Right cardiac atrium (tissue), 5 donors: ENCODE results near the gene TMC2. TPM values are rescaled to one million over a fixed set of nuclear protein-coding genes. Genes with fewer than 3 reads are reported as not detected.
"Not testable (repeated sequence)": the region's sequence is repeated elsewhere in the genome, so short reads cannot be mapped to it uniquely, and the experiment has no call there.

Experiments
- ATAC-seq, 2 donors: fragments of 200-7000 bp; cut with Tn5 transposase; one replicate each; pipeline versions ENCODE4 v1.8.0 to v1.9.1; 2020; ENCODE audit warnings: moderate library complexity in 2 of 2, mild to moderate bottlenecking in 1 of 2
- DNase-seq, 3 donors: peaks; one replicate each; pipeline ENCODE4 v3.0.0-alpha.2; 2020
- H3K27ac ChIP-seq: one replicate; pipeline ENCODE4 v1.5.1; 2013; ENCODE audit warnings: mild to moderate bottlenecking, low read length, control low read depth, moderate library complexity
- H3K27me3 ChIP-seq: one replicate; pipeline ENCODE4 v1.6.1; 2013; ENCODE audit not compliant: control insufficient read depth, insufficient read depth
- H3K4me1 ChIP-seq: one replicate; pipeline ENCODE4 v1.6.1; 2013; ENCODE audit warnings: low read length; ENCODE audit not compliant: control insufficient read depth, insufficient read depth
- H3K4me3 ChIP-seq: one replicate; pipeline ENCODE4 v1.5.1; 2013; ENCODE audit warnings: low read length, control low read depth
- H3K9me3 ChIP-seq: one replicate; pipeline ENCODE4 v1.6.1; 2013; ENCODE audit warnings: low read length; ENCODE audit not compliant: control insufficient read depth
- WGBS: extraction: QIAGEN DNeasy Blood & Tissue Kit; methylation state at CpG from one replicate; pipeline ENCODE4 v1.1.7; 2013; 5-methylcytosine and 5-hydroxymethylcytosine counted together
- intact Hi-C, 4 donors: fragments of 100-400 bp; cut with DNase I; formaldehyde crosslinking; loops; one replicate each; pipeline versions ENCODE4 v1.11.0 to v1.14.0; 2022 to 2023
- long read RNA-seq, 4 donors: library from polyadenylated mRNA; unstranded; transcript quantifications; one replicate each; pipeline ENCODE4 v2.0.0, GENCODE V29; 2020 to 2021
- polyA plus RNA-seq: library from polyadenylated mRNA; stranded (reverse); fragments of 200-250 nt; gene quantifications from one replicate; pipeline ENCODE4 v1.2.3, GENCODE V29; 2013
- total RNA-seq, 4 donors: library from RNA; stranded (reverse); fragmentation: NEBNext Ultra II Directional; extraction: Animal tissue kit (Norgen Biotek cat#: 25700); gene quantifications; one replicate each; pipeline ENCODE4 v1.2.1, GENCODE V29; 2021
- donor health status: healthy with polysubstance abuse.
- donor health status: DM: no; HTN: yes; CAD: no.
- donor health status: DM: no; HTN: no; CAD: no.
- donor health status: DM: no; HTN: yes; CAD: no; lungs with severe emphysema.
- donor health status: DM: yes; HTN: yes; CAD: no.

The TMC2 gene, protein sequence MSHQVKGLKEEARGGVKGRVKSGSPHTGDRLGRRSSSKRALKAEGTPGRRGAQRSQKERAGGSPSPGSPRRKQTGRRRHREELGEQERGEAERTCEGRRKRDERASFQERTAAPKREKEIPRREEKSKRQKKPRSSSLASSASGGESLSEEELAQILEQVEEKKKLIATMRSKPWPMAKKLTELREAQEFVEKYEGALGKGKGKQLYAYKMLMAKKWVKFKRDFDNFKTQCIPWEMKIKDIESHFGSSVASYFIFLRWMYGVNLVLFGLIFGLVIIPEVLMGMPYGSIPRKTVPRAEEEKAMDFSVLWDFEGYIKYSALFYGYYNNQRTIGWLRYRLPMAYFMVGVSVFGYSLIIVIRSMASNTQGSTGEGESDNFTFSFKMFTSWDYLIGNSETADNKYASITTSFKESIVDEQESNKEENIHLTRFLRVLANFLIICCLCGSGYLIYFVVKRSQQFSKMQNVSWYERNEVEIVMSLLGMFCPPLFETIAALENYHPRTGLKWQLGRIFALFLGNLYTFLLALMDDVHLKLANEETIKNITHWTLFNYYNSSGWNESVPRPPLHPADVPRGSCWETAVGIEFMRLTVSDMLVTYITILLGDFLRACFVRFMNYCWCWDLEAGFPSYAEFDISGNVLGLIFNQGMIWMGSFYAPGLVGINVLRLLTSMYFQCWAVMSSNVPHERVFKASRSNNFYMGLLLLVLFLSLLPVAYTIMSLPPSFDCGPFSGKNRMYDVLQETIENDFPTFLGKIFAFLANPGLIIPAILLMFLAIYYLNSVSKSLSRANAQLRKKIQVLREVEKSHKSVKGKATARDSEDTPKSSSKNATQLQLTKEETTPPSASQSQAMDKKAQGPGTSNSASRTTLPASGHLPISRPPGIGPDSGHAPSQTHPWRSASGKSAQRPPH
- total RNA-seq (not detected), polyA plus RNA-seq (not detected)
- long read RNA-seq, donor 1, result 0 reads
- long read RNA-seq, donor 2, result 0 reads
- long read RNA-seq, donor 3, result 0 reads
- long read RNA-seq, donor 4, result 0 reads

DNA sequence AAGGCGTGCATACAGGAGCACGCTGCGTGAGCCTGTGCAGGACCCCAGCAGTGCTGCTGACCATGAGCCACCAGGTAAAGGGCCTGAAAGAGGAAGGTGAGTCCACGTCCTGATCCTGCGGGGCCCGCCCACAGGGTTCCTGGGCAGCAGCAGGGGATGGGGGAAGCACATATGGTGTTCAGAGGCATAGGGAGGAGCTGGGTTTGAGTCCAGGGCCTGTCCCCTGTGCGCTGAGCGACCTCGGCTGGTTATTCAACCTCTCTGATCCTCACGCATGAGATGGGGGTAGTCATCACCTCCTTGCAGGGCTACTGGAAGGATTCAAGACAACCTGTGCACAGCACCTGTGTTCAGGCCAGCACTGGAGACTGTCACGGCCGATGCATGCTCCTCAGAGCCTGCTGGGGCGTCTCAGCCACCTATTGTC is at the start of gene TMC2:
TMC2 (plus strand) TSS at position 14 of the 427 bp plus-strand sequence; CDS start at position 63, 49 bp downstream.
- H3K9me3 ChIP-seq, result no peaks in the 10 kb centered on the region
- no peak for ATAC-seq
- intact Hi-C loops, result loop anchor here in 1 of 4 donors (10.0 kb wide), 1 partner anchor 108 kb away; no protein-coding TSS in a partner anchor

DNA sequence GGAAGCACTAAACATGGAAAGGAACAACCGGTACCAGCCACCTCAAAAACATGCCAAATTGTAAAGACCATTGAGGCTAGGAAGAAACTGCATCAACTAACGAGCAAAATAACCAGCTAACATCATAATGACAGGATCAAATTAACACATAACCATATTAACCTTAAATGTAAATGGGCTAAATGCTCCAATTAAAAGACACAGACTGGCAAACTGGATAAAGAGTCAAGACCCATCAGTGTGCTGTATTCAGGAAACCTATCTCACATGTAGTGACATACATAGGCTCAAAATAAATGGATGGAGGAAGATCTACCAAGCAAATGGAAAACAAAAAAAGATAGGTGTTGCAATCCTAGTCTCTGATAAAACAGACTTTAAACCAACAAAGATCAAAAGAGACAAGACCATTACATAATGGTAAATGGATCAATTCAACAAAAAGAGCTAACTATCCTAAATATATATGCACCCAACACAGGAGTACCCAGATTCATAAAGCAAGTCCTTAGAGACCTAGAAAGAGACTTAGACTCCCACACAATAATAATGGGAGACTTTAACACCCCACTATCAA is 33.5 kb upstream of the TMC2 start:
- H3K4me1 ChIP-seq, ATAC-seq, intact Hi-C loops, H3K27me3 ChIP-seq, H3K4me3 ChIP-seq, H3K27ac ChIP-seq, DNase-seq, H3K9me3 ChIP-seq: not testable (repeated sequence)
- 98% methylated on average over 2 of the region's 2 CpGs for WGBS

More for the DNA sequence above, at the start of gene TMC2:
- Histone ChIP-seq H3K4me1 (no peaks in the 10 kb centered on the region), H3K27ac (no peak within 1 kb of the TSS), H3K27me3 (no peaks in the 10 kb centered on the region), H3K4me3 (no peak within 1 kb of the TSS)
- WGBS, result 69% methylated on average over 13 of the region's 13 CpGs
- no peak for DNase-seq

GRCh38 chr20:2504803-2505202 is 31.6 kb upstream of the TMC2 start:
- intact Hi-C loops, DNase-seq, ATAC-seq, H3K9me3 ChIP-seq, H3K4me3 ChIP-seq, H3K27ac ChIP-seq, H3K27me3 ChIP-seq, H3K4me1 ChIP-seq: not testable (repeated sequence)
- WGBS, result 80% methylated on average over 2 of the region's 2 CpGs

DNA sequence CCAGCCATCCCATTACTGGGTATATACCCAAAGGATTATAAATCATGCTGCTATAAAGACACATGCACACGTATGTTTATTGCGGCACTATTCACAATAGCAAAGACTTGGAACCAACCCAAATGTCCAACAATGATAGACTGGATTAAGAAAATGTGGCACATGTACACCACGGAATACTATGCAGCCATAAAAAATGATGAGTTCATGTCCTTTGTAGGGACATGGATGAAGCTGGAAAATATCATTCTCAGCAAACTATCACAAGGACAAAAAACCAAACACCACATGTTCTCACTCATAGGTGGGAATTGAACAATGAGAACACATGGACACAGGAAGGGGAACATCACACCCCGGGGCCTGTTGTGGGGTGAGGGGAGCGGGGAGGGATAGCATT is 29.9 kb upstream of the TMC2 start:
- 95% methylated on average over 3 of the region's 5 CpGs for WGBS
- H3K9me3 ChIP-seq, DNase-seq, intact Hi-C loops, H3K4me1 ChIP-seq, H3K27me3 ChIP-seq, H3K4me3 ChIP-seq, H3K27ac ChIP-seq, ATAC-seq: not testable (repeated sequence)

DNA sequence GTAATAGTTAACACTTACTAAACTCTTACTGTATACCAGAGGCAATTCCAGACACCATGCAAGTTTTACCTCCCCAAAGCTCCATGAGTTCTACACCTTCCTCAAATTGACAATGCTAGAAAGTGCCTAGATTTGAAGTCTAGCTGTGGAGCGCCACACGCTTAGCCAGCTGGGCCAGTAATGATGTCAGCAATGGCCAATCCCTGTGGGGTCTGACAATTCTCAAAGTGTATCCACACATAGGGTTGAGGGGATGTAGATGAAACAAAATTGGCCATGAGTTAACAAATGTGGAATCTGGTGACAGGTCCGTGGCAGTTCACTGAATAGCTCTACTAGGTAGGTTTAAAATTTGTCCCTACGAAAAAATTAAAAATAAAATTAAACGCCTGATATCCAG is 28.9 kb upstream of the TMC2 start:
- no peaks in the 10 kb centered on the region for H3K4me1 ChIP-seq
- no peaks in the 10 kb centered on the region for H3K9me3 ChIP-seq
- intact Hi-C loops, result no loop called here
- DNase-seq (no peak), ATAC-seq (no peak)
- H3K27me3 ChIP-seq, result no peaks in the 10 kb centered on the region
- H3K4me3 ChIP-seq, result peak overlapping the region; percentile 95
- H3K27ac ChIP-seq, result no peak overlapping the region
- WGBS, result 79% methylated on average over 5 of the region's 5 CpGs

DNA sequence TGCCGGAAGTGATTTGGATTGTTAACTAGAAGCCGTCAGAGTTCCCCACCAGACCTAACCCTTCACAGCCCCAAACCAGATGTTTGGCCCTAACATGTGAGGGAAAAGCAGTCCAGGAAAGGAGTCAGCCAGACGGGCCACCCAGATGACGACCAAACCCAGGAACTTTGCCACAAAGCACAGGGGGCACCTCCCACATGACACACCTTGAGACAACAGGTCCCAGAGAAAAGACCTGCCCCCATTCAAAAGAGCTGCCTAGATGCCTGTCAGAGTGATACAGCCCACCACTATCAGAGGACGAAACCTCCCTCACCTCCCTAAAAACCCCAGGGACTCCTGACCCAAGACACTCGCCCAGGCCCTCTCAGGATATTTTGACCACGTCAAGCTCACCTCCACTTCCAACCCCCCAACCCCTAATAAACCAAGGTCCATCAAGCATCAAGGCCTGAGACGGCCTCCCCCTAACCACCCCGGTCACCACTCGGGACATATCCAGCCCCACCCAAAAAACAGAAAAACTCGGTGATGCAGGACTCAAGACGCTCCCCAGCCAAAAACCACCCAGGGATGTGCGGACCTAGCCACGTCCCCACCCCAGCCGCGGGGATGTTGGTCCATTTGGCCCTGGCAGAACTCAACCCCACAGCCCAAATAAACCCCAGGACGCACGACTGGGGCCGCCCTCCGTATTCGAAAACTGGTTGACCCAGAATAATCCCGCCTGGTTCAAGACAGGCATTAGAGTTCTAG is 28.3 kb upstream of the TMC2 start:
- DNase-seq, result peak in 2 of 3 donors; percentile 38 to 60
- peak; percentile 22 to 57 for ATAC-seq
- WGBS, result 9% methylated on average over 22 of the region's 22 CpGs
- Histone ChIP-seq H3K4me3 (peak overlapping the region; percentile 95), H3K9me3 (no peaks in the 10 kb centered on the region), H3K27ac (peak overlapping the region; percentile 94), H3K4me1 (no peaks in the 10 kb centered on the region), H3K27me3 (no peaks in the 10 kb centered on the region)
- intact Hi-C loops, result no loop called here

- WGBS, result under 1% methylated on average over 53 of the region's 53 CpGs
Observed at GRCh38 chr20:2508631-2509467, 27.5 kb upstream of the TMC2 start, which contains the start of gene ZNF343. TSS of gene ZNF343 (minus strand) at chr20:2508915. CDS start at chr20:2493895, 15,020 bp downstream.

DNA sequence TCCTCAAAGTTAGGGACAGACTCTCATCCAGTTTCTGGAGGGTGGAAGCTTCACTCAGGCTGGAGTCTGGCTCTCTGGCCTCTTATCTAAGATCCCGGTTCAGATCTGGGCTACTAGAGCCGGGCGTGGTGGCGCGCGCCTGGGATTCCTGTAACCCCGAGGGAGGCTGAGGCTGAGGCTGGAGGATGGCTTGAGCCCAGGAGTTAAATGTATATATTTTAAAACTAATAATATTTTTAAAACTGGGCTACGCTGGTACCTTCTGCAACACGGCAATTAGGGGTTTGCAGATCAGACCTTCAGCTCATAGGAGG is 26.9 kb upstream of the TMC2 start:
- no peak for ATAC-seq
- Histone ChIP-seq H3K4me3 (peak overlapping the region; percentile 95), H3K9me3 (no peaks in the 10 kb centered on the region), H3K27me3 (no peaks in the 10 kb centered on the region), H3K4me1 (no peaks in the 10 kb centered on the region), H3K27ac (peak overlapping the region; percentile 94)
- DNase-seq, result no peak
- WGBS, result 36% methylated on average over 9 of the region's 9 CpGs
- intact Hi-C loops, result no loop called here

More at GRCh38 chr20:2508631-2509467, 27.5 kb upstream of the TMC2 start, which contains the start of gene ZNF343:
- no peaks in the 10 kb centered on the region for H3K9me3 ChIP-seq
- DNase-seq (peak; percentile 78 to 91 (median 90)), ATAC-seq (peak; percentile 97)
- H3K27ac ChIP-seq, result peak within 1 kb of the TSS; percentile 94
- no peaks in the 10 kb centered on the region for H3K4me1 ChIP-seq
- H3K27me3 ChIP-seq, result no peaks in the 10 kb centered on the region
- intact Hi-C loops, result no loop called here
- peak within 1 kb of the TSS; percentile 95 for H3K4me3 ChIP-seq

DNA sequence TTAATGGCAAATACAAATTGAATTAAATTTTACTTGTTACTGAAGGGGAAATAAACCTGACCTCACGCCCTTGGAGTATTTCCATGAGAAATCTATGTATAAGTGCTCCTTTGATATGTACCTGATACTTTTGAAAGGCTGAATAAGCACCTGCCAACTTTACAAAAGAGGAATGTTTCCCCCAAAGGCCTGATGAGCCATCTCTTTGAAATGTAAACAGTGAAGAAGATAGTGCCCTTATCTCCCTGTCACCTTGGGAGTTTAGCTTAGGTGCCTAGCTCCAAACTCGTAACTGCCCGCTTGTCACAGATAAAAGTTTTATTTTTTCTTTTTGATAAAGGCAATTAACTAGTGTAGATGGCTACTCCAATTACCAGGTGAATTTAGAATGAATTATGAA is 26.6 kb upstream of the TMC2 start:
- intact Hi-C loops, result no loop called here
- WGBS, result 68% methylated on average over 3 of the region's 3 CpGs
- H3K27ac ChIP-seq, result no peak overlapping the region
- H3K9me3 ChIP-seq, result no peaks in the 10 kb centered on the region
- no peaks in the 10 kb centered on the region for H3K27me3 ChIP-seq
- DNase-seq, result no peak
- no peaks in the 10 kb centered on the region for H3K4me1 ChIP-seq
- no peak overlapping the region for H3K4me3 ChIP-seq
- no peak for ATAC-seq
